ENCODE results near the gene GRPEL1. TPM values are rescaled to one million over a fixed set of nuclear protein-coding genes. Genes with fewer than 3 reads are reported as not detected.

GRPEL1 gene
- total RNA-seq, 1 experiment from 2014 or later: 82.9 TPM

- Mint-ChIP-seq H3K4me3 (ENCODE audit: unreplicated experiment) (no peak overlapping the region), H3K27me3 (ENCODE audit: insufficient read depth, unreplicated experiment) (no peaks in the 10 kb centered on the region), H3K4me1 (ENCODE audit: insufficient read depth, unreplicated experiment) (peaks cover 5% of the 10 kb centered on the region), H3K27ac (ENCODE audit: low read depth, unreplicated experiment) (no peak overlapping the region), H3K36me3 (ENCODE audit: insufficient read depth, unreplicated experiment) (peaks cover 94% of the 10 kb centered on the region), H3K9me3 (ENCODE audit: unreplicated experiment) (no peaks in the 10 kb centered on the region)
- BruUV-seq (replicated peaks): no TSS peak
- TF ChIP-seq, protein P1, sequence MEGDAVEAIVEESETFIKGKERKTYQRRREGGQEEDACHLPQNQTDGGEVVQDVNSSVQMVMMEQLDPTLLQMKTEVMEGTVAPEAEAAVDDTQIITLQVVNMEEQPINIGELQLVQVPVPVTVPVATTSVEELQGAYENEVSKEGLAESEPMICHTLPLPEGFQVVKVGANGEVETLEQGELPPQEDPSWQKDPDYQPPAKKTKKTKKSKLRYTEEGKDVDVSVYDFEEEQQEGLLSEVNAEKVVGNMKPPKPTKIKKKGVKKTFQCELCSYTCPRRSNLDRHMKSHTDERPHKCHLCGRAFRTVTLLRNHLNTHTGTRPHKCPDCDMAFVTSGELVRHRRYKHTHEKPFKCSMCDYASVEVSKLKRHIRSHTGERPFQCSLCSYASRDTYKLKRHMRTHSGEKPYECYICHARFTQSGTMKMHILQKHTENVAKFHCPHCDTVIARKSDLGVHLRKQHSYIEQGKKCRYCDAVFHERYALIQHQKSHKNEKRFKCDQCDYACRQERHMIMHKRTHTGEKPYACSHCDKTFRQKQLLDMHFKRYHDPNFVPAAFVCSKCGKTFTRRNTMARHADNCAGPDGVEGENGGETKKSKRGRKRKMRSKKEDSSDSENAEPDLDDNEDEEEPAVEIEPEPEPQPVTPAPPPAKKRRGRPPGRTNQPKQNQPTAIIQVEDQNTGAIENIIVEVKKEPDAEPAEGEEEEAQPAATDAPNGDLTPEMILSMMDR (IDR thresholded peaks at IDR 0.05; ENCODE audit: unreplicated experiment): no peak
- intact Hi-C loops (cut with micrococcal nuclease): no loop called here
- POLR2A ChIA-PET: interaction anchor here (1.7 kb wide), 1 partner anchor 8 kb away, joined by 7 read pairs; the partner anchor contains the start of gene GRPEL1
- CTCF ChIA-PET: interaction anchor here (0.7 to 13.0 kb wide), 3 partner anchors 11 to 52 kb away, joined by 3 to 98 read pairs (median 3); partner anchors contain the start of gene TADA2B
- no peak for DNase-seq (ENCODE audit: unreplicated experiment)
These were observed 8.2 kb downstream of the GRPEL1 start for GRCh38 chr4:7059662-7060061.

DNA sequence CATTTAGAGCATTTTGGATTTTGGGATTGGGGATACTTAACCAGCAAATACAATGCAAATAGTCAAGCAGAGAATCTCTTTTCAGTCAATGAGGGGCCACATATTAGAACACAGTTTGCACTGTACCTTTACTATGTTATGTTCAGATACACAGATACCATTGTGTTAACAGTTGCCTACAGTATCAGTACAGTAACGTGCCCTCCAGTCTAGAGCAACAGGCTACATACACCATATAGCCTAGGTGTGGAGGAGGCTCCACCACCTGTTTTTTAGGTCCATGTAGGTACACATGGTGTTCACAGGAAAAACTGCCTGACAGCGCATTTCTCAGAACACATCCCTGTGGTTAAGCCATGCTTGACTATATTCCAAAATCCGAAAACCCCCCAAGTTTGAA lies 9.1 kb downstream of the GRPEL1 start:
- Mint-ChIP-seq H3K4me1 (ENCODE audit: insufficient read depth, unreplicated experiment) (peaks cover 5% of the 10 kb centered on the region), H3K27me3 (ENCODE audit: insufficient read depth, unreplicated experiment) (no peaks in the 10 kb centered on the region), H3K9me3 (ENCODE audit: unreplicated experiment) (no peaks in the 10 kb centered on the region), H3K36me3 (ENCODE audit: insufficient read depth, unreplicated experiment) (peaks cover 94% of the 10 kb centered on the region), H3K27ac (ENCODE audit: low read depth, unreplicated experiment) (no peak overlapping the region), H3K4me3 (ENCODE audit: unreplicated experiment) (no peak overlapping the region)
- BruUV-seq (replicated peaks): no TSS peak
- CTCF ChIA-PET: interaction anchor here (0.7 to 1.8 kb wide), 2 partner anchors 9 to 12 kb away, joined by 3 read pairs; partner anchors contain the start of gene GRPEL1
- DNase-seq (ENCODE audit: unreplicated experiment): no peak
- POLR2A ChIA-PET: interaction anchor here (1.4 to 1.7 kb wide), 2 partner anchors 9 to 16 kb away, joined by 5 to 7 read pairs; partner anchors contain the start of genes GRPEL1 and TADA2B
- intact Hi-C loops (cut with micrococcal nuclease): no loop called here
- TF ChIP-seq, protein P1 (IDR thresholded peaks at IDR 0.05; ENCODE audit: unreplicated experiment): no peak

DNA sequence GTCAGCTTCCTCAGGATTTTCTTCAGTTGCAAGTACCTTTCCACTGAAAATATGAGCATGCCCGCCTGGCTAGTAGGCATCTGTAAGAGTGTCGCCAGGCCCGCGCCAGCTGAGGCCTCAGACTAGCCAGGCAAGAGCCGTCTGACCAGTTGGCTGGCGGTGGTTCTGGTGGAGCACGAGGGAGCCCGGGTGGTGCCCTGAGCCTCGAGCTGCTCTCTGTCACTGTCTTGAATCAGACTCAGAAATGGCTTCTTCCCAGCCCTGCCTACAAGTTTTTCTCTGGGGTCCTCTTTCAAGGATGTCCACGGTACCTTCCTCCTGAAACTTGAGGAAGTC lies 11.9 kb downstream of the GRPEL1 start:
- Mint-ChIP-seq H3K9me3 (ENCODE audit: unreplicated experiment) (no peaks in the 10 kb centered on the region), H3K4me3 (ENCODE audit: unreplicated experiment) (no peak overlapping the region), H3K27ac (ENCODE audit: low read depth, unreplicated experiment) (no peak overlapping the region), H3K36me3 (ENCODE audit: insufficient read depth, unreplicated experiment) (peaks cover 73% of the 10 kb centered on the region), H3K4me1 (ENCODE audit: insufficient read depth, unreplicated experiment) (peaks cover 4% of the 10 kb centered on the region), H3K27me3 (ENCODE audit: insufficient read depth, unreplicated experiment) (no peaks in the 10 kb centered on the region)
- no TSS peak for BruUV-seq (replicated peaks)
- CTCF ChIA-PET: no interaction called here
- intact Hi-C loops (cut with micrococcal nuclease): no loop called here
- POLR2A ChIA-PET: interaction anchor here (0.6 to 1.8 kb wide), 3 partner anchors 11 to 713 kb away, joined by 4 to 16 read pairs (median 8); partner anchors contain the start of gene GRPEL1
- DNase-seq (ENCODE audit: unreplicated experiment): no peak
- TF ChIP-seq, protein P1 (IDR thresholded peaks at IDR 0.05; ENCODE audit: unreplicated experiment): no peak

DNA sequence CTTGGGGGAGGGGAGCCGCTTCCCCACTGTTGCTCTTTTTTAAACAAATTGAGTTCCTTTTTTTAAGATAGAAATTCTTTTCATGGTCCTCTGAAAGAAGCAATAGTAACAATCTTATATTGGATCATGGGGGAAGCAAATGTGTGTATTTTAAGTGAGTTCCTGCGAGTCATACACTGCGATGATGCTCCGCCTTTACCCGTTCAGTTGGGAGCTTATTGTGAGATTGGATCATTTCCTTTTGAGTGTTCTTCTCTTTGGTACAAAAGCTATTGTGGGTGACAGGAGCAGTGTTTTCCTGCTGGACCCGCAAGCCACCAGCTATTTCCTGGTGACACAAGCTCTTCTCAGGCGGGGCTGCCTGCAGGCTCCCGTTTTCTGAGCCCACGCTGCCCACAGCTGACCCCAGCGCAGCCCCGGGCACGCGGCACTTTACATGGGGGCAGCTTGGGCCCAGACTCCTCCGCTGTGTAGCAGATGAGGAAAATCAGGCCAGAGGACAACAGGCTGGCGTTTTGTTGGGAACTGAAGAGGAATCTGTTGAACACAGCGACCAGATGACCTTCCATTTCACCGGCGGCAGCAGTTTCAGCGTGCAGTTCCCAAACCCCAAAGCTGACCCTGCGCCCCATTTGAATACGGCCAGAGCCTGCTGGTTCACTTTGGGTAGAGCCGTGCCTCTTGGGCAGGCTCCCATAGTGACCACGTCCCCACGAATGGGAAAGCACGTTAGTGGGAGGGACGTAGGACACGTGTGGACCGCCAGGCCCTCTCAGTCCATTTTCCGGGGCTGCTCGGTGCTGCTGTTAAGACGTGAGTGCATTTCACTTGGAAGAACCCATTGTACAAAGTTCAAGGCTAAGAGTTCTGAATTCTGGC lies 12.5 kb downstream of the GRPEL1 start:
- DNase-seq (ENCODE audit: unreplicated experiment): no peak
- Mint-ChIP-seq H3K27ac (ENCODE audit: low read depth, unreplicated experiment) (no peak overlapping the region), H3K27me3 (ENCODE audit: insufficient read depth, unreplicated experiment) (no peaks in the 10 kb centered on the region), H3K36me3 (ENCODE audit: insufficient read depth, unreplicated experiment) (peaks cover 70% of the 10 kb centered on the region), H3K4me1 (ENCODE audit: insufficient read depth, unreplicated experiment) (peaks cover 4% of the 10 kb centered on the region), H3K9me3 (ENCODE audit: unreplicated experiment) (no peaks in the 10 kb centered on the region), H3K4me3 (ENCODE audit: unreplicated experiment) (no peak overlapping the region)
- TSS peak; percentile 15 for BruUV-seq (replicated peaks)
- TF ChIP-seq, protein P1 (IDR thresholded peaks at IDR 0.05; ENCODE audit: unreplicated experiment): no peak
- CTCF ChIA-PET: interaction anchor here (0.6 to 1.2 kb wide), 4 partner anchors 11 to 746 kb away, joined by 3 to 7 read pairs (median 4); no protein-coding TSS in a partner anchor
- POLR2A ChIA-PET: interaction anchor here (0.9 to 1.5 kb wide), 4 partner anchors 8 to 68 kb away, joined by 3 to 8 read pairs (median 4); no protein-coding TSS in a partner anchor
- intact Hi-C loops (cut with micrococcal nuclease): no loop called here

Measured in MCF 10A (cell line).